ENCODE measurements around the gene LYPLAL1. TPM values are rescaled to one million over a fixed set of nuclear protein-coding genes. Genes with fewer than 3 reads are reported as not detected.

Gene LYPLAL1
- total RNA-seq, 1 donor from 2014 or later, result 16.0 TPM

GRCh38 chr1:219220945-219221344 lies 47.3 kb downstream of the LYPLAL1 start:
- Mint-ChIP-seq H3K27me3 (ENCODE audit: unreplicated experiment) (no peaks in the 10 kb centered on the region), H3K27ac (ENCODE audit: unreplicated experiment) (no peak overlapping the region), H3K36me3 (ENCODE audit: unreplicated experiment) (peaks cover 22% of the 10 kb centered on the region), H3K4me3 (ENCODE audit: unreplicated experiment) (no peak overlapping the region), H3K4me1 (ENCODE audit: unreplicated experiment) (no peaks in the 10 kb centered on the region), H3K9me3 (ENCODE audit: unreplicated experiment) (no peaks in the 10 kb centered on the region)
- TF ChIP-seq CTCF (IDR thresholded peaks at IDR 0.05), result no peak
- DNase-seq (ENCODE audit: extremely low spot score, unreplicated experiment), result no peak

GRCh38 chr1:219223496-219223895 lies 49.8 kb downstream of the LYPLAL1 start:
- no peak for TF ChIP-seq CTCF (IDR thresholded peaks at IDR 0.05)
- no peak overlapping the region for H3K4me3 Mint-ChIP-seq (ENCODE audit: unreplicated experiment)
- H3K27ac Mint-ChIP-seq (ENCODE audit: unreplicated experiment), result no peak overlapping the region
- H3K27me3 Mint-ChIP-seq (ENCODE audit: unreplicated experiment), result no peaks in the 10 kb centered on the region
- no peaks in the 10 kb centered on the region for H3K9me3 Mint-ChIP-seq (ENCODE audit: unreplicated experiment)
- H3K36me3 Mint-ChIP-seq (ENCODE audit: unreplicated experiment), result peaks cover 11% of the 10 kb centered on the region
- H3K4me1 Mint-ChIP-seq (ENCODE audit: unreplicated experiment), result no peaks in the 10 kb centered on the region
- DNase-seq (ENCODE audit: extremely low spot score, unreplicated experiment), result no peak

- Mint-ChIP-seq H3K4me3 (ENCODE audit: unreplicated experiment) (no peak overlapping the region), H3K27me3 (ENCODE audit: unreplicated experiment) (no peaks in the 10 kb centered on the region), H3K36me3 (ENCODE audit: unreplicated experiment) (peaks cover 16% of the 10 kb centered on the region), H3K27ac (ENCODE audit: unreplicated experiment) (no peak overlapping the region), H3K9me3 (ENCODE audit: unreplicated experiment) (no peaks in the 10 kb centered on the region), H3K4me1 (ENCODE audit: unreplicated experiment) (no peaks in the 10 kb centered on the region)
- DNase-seq (ENCODE audit: extremely low spot score, unreplicated experiment), result no peak
- no peak for TF ChIP-seq CTCF (IDR thresholded peaks at IDR 0.05)
Measured at GRCh38 chr1:219226196-219226595, 52.5 kb downstream of the LYPLAL1 start.

GRCh38 chr1:219227360-219228057 lies 53.8 kb downstream of the LYPLAL1 start:
- H3K27me3 Mint-ChIP-seq (ENCODE audit: unreplicated experiment), result no peaks in the 10 kb centered on the region
- no peak for DNase-seq (ENCODE audit: extremely low spot score, unreplicated experiment)
- H3K9me3 Mint-ChIP-seq (ENCODE audit: unreplicated experiment), result no peaks in the 10 kb centered on the region
- no peak overlapping the region for H3K27ac Mint-ChIP-seq (ENCODE audit: unreplicated experiment)
- peaks cover 13% of the 10 kb centered on the region for H3K36me3 Mint-ChIP-seq (ENCODE audit: unreplicated experiment)
- H3K4me3 Mint-ChIP-seq (ENCODE audit: unreplicated experiment), result no peak overlapping the region
- H3K4me1 Mint-ChIP-seq (ENCODE audit: unreplicated experiment), result no peaks in the 10 kb centered on the region
- TF ChIP-seq CTCF (IDR thresholded peaks at IDR 0.05), result no peak

- Mint-ChIP-seq H3K27ac (ENCODE audit: unreplicated experiment) (no peak overlapping the region), H3K36me3 (ENCODE audit: unreplicated experiment) (peaks cover 13% of the 10 kb centered on the region), H3K9me3 (ENCODE audit: unreplicated experiment) (no peaks in the 10 kb centered on the region), H3K27me3 (ENCODE audit: unreplicated experiment) (no peaks in the 10 kb centered on the region), H3K4me3 (ENCODE audit: unreplicated experiment) (no peak overlapping the region), H3K4me1 (ENCODE audit: unreplicated experiment) (no peaks in the 10 kb centered on the region)
- TF ChIP-seq CTCF (IDR thresholded peaks at IDR 0.05), result no peak
- no peak for DNase-seq (ENCODE audit: extremely low spot score, unreplicated experiment)
Measured at GRCh38 chr1:219228058-219228419, 54.4 kb downstream of the LYPLAL1 start.

Measured in osteocyte (in vitro differentiated cells).